Parathyroid adenoma (tissue), 2 donors: ENCODE data around the gene DPY30.

Experiments used
- H2AFZ ChIP-seq: fragments of 300-600 bp; sonication (generic); one replicate; pipeline ENCODE4 v1.7.0; 2017; ENCODE audit warnings: antibody characterized with exemption, mild to moderate bottlenecking
- H3K27ac ChIP-seq: fragments of 300-600 bp; sonication (generic); one replicate; pipeline ENCODE4 v1.7.0; 2017
- H3K27me3 ChIP-seq: fragments of 300-600 bp; sonication (generic); one replicate; pipeline ENCODE4 v1.7.0; 2017; ENCODE audit warnings: low read length; ENCODE audit not compliant: control insufficient read depth, insufficient read depth
- H3K36me3 ChIP-seq: fragments of 300-600 bp; sonication (generic); one replicate; pipeline ENCODE4 v1.7.0; 2017; ENCODE audit warnings: low read length; ENCODE audit not compliant: control insufficient read depth, insufficient read depth
- H3K4me1 ChIP-seq: fragments of 300-600 bp; sonication (generic); one replicate; pipeline ENCODE4 v1.7.0; 2017; ENCODE audit warnings: control low read depth
- H3K4me2 ChIP-seq: fragments of 300-600 bp; sonication (generic); one replicate; pipeline ENCODE4 v1.7.0; 2017; ENCODE audit warnings: low read length
- H3K4me3 ChIP-seq: fragments of 300-600 bp; sonication (generic); one replicate; pipeline ENCODE4 v1.7.0; 2017; ENCODE audit warnings: low read depth, low read length
- H3K79me2 ChIP-seq: fragments of 300-600 bp; sonication (generic); one replicate; pipeline ENCODE4 v1.7.0; 2017; ENCODE audit warnings: control low read depth
- H3K9ac ChIP-seq: fragments of 300-600 bp; sonication (generic); one replicate; pipeline ENCODE4 v1.7.0; 2017; ENCODE audit warnings: mild to moderate bottlenecking
- H3K9me3 ChIP-seq: fragments of 300-600 bp; sonication (generic); one replicate; pipeline ENCODE4 v1.7.0; 2017; ENCODE audit warnings: low read length; ENCODE audit not compliant: control insufficient read depth
- TF ChIP-seq, protein P1 (sequence below): fragments of 300-600 bp; sonication (generic); IDR thresholded peaks from one replicate; pipeline ENCODE4 v1.7.0; 2017; ENCODE audit warnings: antibody characterized with exemption, mild to moderate bottlenecking
- donor health status: primary hyperparathyroidism.

DPY30 gene

GRCh38 chr2:31999438-31999837, 40.2 kb downstream of the DPY30 start:
- Histone ChIP-seq H3K4me2 (no peak overlapping the region), H3K9ac (no peak overlapping the region), H3K4me1 (no peaks in the 10 kb centered on the region), H3K27ac (no peak overlapping the region), H3K27me3 (no peaks in the 10 kb centered on the region), H2AFZ (no peak overlapping the region), H3K36me3 (no peaks in the 10 kb centered on the region), H3K9me3 (no peaks in the 10 kb centered on the region), H3K79me2 (peaks cover 16% of the 10 kb centered on the region), H3K4me3 (no peak overlapping the region)
- TF ChIP-seq, protein P1, sequence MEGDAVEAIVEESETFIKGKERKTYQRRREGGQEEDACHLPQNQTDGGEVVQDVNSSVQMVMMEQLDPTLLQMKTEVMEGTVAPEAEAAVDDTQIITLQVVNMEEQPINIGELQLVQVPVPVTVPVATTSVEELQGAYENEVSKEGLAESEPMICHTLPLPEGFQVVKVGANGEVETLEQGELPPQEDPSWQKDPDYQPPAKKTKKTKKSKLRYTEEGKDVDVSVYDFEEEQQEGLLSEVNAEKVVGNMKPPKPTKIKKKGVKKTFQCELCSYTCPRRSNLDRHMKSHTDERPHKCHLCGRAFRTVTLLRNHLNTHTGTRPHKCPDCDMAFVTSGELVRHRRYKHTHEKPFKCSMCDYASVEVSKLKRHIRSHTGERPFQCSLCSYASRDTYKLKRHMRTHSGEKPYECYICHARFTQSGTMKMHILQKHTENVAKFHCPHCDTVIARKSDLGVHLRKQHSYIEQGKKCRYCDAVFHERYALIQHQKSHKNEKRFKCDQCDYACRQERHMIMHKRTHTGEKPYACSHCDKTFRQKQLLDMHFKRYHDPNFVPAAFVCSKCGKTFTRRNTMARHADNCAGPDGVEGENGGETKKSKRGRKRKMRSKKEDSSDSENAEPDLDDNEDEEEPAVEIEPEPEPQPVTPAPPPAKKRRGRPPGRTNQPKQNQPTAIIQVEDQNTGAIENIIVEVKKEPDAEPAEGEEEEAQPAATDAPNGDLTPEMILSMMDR: no peak

GRCh38 chr2:31998731-31999383, 40.7 kb downstream of the DPY30 start:
- no peak overlapping the region for H3K4me2 ChIP-seq
- no peaks in the 10 kb centered on the region for H3K27me3 ChIP-seq
- no peaks in the 10 kb centered on the region for H3K36me3 ChIP-seq
- no peak overlapping the region for H3K4me3 ChIP-seq
- no peak overlapping the region for H3K9ac ChIP-seq
- no peak overlapping the region for H3K27ac ChIP-seq
- peaks cover 16% of the 10 kb centered on the region for H3K79me2 ChIP-seq
- no peaks in the 10 kb centered on the region for H3K9me3 ChIP-seq
- H3K4me1 ChIP-seq: no peaks in the 10 kb centered on the region
- TF ChIP-seq, protein P1: no peak
- H2AFZ ChIP-seq: no peak overlapping the region

DNA sequence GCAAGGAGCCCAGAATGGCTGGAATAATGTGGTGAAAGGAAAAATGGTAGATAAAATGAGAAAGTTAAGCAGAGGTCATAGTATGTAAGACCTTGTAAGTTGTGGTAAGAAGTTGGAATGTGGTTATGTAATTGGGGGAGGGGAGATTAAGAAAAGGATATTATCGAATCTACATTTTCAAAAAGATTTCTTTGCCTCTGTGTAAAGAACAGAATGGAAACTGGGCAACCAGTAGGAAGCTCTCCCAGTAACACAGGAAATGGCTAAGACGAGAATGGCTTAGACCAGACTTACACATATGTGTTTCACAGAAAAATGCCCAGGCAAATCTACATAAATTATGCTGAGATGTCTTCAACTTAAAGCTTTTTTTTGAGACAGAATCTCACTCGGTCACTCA, 42.0 kb downstream of the DPY30 start:
- H3K27me3 ChIP-seq: no peaks in the 10 kb centered on the region
- H3K79me2 ChIP-seq: peaks cover 16% of the 10 kb centered on the region
- no peaks in the 10 kb centered on the region for H3K9me3 ChIP-seq
- no peak overlapping the region for H3K9ac ChIP-seq
- no peaks in the 10 kb centered on the region for H3K36me3 ChIP-seq
- H3K4me3 ChIP-seq: no peak overlapping the region
- TF ChIP-seq, protein P1: no peak
- no peak overlapping the region for H3K27ac ChIP-seq
- H2AFZ ChIP-seq: no peak overlapping the region
- H3K4me2 ChIP-seq: no peak overlapping the region
- no peaks in the 10 kb centered on the region for H3K4me1 ChIP-seq

GRCh38 chr2:31996571-31997150, 42.9 kb downstream of the DPY30 start:
- Histone ChIP-seq H3K4me2 (no peak overlapping the region), H3K27me3 (no peaks in the 10 kb centered on the region), H3K9me3 (no peaks in the 10 kb centered on the region), H3K4me3 (no peak overlapping the region), H2AFZ (no peak overlapping the region), H3K27ac (no peak overlapping the region), H3K79me2 (peaks cover 17% of the 10 kb centered on the region), H3K4me1 (no peaks in the 10 kb centered on the region), H3K9ac (no peak overlapping the region), H3K36me3 (no peaks in the 10 kb centered on the region)
- TF ChIP-seq, protein P1: no peak

DNA sequence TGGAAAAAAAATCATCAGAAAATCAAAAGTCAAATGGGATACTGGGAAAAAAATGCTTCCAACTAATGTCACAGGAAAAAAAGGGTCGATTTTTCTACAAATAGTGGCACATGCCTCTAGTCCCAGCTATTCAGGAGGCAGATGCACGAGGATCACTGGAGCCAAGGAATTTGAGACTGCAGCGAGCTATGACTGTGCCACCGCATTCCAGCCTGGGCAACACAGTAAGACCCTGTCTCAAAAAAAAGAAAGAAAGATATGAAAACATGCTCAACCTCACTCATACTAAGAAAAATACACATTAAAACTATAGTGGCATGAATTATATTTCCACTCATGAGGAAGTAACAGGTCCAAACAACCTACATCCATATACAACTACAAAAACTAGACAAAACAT, 46.7 kb downstream of the DPY30 start:
- Histone ChIP-seq H3K9ac (no peak overlapping the region), H3K4me2 (no peak overlapping the region), H3K36me3 (no peaks in the 10 kb centered on the region), H3K9me3 (no peaks in the 10 kb centered on the region), H3K4me3 (no peak overlapping the region), H2AFZ (no peak overlapping the region), H3K27ac (no peak overlapping the region), H3K27me3 (no peaks in the 10 kb centered on the region), H3K79me2 (peaks cover 30% of the 10 kb centered on the region), H3K4me1 (no peaks in the 10 kb centered on the region)
- TF ChIP-seq, protein P1: no peak
